ENCODE data around the gene UBTFL1.
"Not testable (repeated sequence)": the region's sequence is repeated elsewhere in the genome, so short reads cannot be mapped to it uniquely, and the experiment has no call there.

DNA sequence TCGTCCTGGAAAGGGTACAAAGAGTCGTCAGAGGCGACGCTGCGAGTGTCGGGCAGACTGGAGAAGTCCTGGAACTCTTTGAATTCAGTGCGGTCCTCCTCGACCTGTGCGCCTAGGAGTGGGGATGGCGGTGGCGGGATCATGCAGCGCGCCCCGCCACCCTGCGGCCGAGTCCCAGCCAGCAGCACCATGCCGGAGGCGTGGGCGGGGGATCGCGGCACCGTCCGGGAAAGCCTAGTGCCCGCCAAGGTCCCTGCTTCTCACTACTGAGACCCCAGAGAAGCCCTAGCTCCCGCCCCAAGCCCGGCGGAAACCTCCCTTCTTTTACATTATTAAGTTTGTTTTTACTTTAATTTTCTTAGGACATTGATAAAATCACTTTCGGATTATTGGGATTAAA is 32.2 kb upstream of the UBTFL1 start:
- TF ChIP-seq, protein P1, sequence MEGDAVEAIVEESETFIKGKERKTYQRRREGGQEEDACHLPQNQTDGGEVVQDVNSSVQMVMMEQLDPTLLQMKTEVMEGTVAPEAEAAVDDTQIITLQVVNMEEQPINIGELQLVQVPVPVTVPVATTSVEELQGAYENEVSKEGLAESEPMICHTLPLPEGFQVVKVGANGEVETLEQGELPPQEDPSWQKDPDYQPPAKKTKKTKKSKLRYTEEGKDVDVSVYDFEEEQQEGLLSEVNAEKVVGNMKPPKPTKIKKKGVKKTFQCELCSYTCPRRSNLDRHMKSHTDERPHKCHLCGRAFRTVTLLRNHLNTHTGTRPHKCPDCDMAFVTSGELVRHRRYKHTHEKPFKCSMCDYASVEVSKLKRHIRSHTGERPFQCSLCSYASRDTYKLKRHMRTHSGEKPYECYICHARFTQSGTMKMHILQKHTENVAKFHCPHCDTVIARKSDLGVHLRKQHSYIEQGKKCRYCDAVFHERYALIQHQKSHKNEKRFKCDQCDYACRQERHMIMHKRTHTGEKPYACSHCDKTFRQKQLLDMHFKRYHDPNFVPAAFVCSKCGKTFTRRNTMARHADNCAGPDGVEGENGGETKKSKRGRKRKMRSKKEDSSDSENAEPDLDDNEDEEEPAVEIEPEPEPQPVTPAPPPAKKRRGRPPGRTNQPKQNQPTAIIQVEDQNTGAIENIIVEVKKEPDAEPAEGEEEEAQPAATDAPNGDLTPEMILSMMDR (conservative IDR thresholded peaks at IDR 0.05; ENCODE audit: low read depth, low read length): not testable (repeated sequence)
- TF ChIP-seq EZH2 (IDR thresholded peaks at IDR 0.05; ENCODE audit: low read length, unreplicated experiment); EZH2phosphoT487 (IDR thresholded peaks at IDR 0.05; ENCODE audit: borderline replicate concordance, low read length): not testable (repeated sequence)

All from PC-3 (cell line).